ENCODE measurements around the gene AHCYL1.

The AHCYL1 gene

DNA sequence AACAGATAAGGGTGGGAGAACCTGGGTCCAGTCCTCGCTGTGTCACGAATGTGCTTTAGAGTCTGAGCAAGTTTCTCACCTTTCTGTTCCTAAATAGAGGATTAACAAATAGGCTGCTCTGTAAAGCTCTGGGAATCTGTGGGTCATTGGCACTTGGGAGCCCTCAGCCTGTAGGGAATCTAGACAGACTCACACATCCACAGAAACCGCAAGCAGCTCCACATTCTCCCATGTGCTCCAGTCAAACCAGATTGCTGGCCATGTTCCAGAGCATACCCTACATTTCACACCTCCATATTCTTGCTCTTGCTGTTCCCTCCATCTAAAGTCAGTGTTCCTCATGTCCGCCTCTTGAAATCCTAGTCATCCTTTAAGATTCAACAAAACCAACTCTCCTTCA, 7.8 kb upstream of the AHCYL1 start:
- no peak for DNase-seq (ENCODE audit: low read depth in 2 of 2)

DNA sequence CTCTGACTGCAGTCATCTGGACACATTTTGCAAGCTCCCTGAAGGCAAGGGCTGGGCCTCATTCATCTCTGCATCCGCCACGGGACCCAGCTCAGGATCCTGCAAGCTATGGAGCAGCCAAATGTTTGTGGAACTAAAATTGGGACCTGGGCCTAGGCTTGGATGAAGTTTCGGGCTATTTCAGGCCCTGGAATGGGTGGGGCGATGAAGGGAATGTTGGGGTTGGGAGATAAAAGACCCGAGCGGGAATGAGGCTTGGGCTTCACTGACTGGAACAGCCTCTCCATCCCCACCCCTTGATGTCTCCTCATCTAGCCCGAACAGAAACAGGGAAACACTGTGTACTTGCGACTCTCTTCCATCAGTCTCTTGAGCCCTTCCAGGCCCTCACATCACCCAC, 7.3 kb upstream of the AHCYL1 start:
- DNase-seq (ENCODE audit: low read depth in 2 of 2), result no peak

DNA sequence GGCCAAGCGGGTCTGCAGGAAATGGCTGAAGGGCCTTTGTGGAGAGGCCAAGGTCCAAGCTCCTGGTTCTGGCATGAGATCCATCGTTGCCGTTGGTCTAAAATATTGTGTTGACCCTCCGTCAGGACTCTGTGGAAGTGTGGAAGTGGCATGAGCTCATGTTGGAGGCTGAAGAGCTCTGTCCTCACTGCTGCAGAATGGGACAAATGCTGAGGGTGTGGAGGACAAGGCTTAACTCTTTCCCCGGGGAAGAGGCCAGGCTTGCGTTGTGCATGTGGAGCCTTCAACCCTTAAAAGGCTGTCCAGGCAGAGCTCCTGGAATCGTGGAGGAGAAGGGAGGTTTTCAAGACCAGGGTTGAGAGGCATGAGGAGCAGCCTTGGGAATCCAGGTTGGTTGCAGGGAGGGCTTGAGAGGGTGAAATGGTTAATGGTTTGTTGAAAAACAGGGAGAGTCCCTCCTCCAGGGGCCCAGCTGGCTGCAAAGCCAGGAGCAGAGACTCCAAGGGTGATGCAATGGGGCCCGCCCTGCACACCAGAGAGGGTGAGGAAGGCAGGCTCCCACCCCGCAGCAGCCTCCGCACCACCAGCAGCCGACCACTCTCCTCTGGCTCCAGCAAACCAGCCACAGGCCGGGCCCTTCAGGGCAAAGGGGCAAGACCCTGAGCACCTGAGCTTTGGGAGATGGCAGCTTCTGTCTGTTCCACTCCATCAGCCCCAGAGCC, 6.7 kb upstream of the AHCYL1 start:
- no peak for DNase-seq (ENCODE audit: low read depth in 2 of 2)

DNA sequence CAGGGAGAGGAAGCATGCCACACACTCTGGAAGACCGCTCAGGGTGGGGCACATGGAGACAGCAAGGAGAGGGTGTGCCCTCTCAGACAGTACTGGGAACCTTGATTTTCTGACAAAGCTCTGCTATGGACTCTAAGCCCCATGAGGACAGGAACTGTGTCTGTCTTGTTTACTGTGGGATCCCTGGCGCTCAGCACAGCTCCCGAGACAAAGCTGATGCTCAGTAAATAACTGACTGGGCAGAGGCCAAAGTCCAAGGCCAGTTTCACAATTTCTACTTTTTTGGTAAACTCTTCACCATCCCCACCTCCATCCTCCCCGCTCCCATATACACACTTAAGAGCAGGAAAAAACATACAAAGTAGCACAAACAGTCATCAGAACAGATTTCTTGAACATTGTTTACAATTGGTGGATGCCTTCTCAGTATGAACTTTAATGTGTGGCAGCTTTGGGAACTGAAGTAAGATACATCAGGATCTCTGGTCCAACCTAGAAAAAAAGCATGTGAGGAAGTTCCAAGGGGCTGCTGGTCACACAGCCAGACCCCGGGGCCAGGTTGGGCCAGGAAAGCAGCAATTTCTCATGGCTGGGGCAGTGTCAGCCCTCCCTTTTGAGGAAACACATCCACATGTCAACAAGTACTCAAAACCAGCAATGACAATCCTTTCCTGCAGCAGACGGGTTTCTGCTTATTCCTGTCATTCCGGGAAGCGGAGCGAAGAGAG, 5.6 kb upstream of the AHCYL1 start:
- no peak for DNase-seq (ENCODE audit: low read depth in 2 of 2)

DNA sequence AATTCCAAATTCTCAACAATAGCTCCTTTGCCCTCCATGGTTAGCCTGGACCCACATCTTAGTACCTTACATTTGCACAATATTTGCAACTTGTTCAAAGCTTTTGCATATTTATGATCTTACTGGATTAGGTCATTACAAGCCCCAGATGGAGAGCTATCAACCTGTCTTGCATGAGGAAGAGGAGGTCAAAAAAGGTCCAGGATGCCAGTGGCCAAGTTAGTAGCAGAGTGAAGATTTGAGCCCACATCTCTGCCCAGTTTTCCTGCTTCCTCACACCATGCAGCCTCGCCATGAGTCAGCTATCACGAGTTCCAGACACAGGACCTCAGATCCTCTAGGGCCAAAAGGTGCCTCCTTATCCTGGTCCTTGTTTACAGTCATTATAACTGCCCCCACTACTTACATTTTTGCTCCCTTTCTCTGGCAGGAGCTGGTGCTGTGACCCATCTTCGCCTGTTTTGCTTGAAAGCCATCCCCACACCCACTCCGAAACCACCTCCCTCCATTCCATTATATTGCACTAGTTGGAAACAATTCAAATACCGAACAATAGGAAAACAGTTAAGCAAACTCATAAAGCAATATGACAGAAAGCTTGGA, 5.0 kb upstream of the AHCYL1 start:
- DNase-seq (ENCODE audit: low read depth in 2 of 2), result no peak

DNA sequence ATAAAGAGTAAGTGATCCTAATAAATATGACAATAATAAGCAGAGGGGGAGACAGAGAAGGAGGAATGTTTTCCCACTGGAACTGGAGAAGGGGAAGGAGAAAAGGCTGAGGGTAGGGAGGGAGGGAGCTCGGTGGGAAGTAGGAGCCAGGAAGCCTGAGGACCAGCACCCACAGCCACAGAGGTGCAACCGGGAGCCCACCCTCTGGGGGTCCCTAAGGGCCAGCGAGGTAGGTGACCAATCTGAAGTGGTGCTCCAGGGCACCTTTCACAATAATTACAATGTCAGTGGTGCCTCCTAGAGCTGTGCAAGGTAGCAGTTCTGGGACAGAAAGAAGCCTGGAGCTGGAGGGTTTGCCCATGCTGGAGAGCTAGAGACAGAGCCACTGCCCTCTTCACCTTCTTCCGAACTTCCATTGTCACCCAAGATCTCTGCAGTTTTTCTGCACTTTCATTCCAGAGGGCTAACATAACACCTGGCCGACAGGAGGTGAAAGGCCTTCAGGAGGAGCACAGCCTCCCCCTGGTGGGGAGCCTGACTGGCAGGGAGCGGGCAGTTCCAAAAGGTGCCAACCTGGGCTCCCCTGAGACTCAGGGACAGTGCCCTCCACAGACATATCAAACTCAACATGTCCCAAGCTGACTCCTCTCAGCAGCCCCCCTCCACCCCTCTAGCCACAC, 4.1 kb upstream of the AHCYL1 start:
- DNase-seq (ENCODE audit: low read depth in 2 of 2), result no peak

DNA sequence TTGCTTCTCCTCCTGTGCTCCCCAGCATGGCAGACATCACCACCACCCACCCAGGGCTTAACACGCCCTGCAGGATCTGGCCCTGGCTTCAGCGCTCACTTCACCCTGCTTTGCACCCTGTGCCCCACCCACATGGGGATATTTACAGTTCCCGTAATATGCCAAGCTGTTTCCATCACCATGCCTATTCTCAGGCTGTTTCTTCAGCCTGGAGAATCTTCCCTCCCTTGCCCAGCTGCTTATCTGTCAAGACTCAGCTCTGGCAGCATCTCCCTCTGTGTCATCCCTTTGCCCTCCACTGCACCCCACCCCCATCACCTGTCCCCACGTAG, 3.6 kb upstream of the AHCYL1 start:
- DNase-seq (ENCODE audit: low read depth in 2 of 2), result no peak

DNA sequence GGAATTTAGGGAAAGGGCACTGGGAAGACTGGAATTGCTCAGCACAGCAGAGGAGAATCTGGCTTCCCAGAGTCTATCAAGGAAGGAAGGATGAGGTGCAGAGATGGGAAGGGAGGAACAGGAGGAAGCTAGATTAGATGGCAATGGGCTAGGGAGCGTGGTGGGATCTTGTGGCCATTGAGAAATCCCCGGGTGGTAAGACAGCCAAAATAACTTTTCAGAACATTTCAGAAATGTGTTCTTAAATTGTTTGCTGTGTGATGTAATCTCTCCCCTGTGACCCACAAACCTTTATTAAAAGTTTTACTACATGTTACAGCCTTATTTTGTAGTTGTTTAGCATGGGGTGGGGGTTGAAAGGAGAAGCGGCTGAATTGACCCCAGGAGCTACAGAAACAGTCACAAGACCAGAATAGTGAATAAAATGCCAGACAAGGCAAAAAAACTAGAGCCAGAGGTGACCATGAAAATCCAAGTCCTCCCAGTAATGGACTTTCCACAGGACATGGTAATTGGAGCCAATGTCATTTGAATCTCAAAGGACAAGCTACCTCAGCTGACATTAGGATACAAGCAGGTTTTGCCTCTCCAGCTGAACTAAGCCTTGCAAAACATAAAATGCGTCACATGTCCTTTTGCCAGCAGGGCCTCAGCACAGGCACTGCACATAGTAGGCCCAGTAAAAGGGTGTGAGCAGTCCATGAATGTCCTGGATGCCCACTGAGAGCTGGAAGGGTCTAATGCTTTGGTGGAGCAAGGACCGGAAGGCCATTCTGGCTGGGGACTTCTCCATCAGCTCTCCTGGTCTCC, 980 bp upstream of the AHCYL1 start:
- no peak for DNase-seq (ENCODE audit: low read depth in 2 of 2)

DNA sequence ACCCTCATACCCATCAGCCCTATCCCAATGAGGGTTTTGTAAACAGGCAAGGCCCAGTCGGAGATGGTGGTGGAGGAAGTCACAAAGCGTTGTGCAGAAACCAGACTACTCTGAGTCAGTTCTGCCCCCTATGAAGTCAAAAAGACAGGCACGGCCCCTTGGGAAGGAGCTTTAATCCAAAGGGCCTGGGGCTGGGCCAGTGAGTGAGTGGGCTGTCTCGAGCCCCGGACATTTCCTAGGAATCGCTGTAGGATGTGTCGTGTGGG, 442 bp upstream of the AHCYL1 start:
- DNase-seq (ENCODE audit: low read depth in 2 of 2), result no peak

DNA sequence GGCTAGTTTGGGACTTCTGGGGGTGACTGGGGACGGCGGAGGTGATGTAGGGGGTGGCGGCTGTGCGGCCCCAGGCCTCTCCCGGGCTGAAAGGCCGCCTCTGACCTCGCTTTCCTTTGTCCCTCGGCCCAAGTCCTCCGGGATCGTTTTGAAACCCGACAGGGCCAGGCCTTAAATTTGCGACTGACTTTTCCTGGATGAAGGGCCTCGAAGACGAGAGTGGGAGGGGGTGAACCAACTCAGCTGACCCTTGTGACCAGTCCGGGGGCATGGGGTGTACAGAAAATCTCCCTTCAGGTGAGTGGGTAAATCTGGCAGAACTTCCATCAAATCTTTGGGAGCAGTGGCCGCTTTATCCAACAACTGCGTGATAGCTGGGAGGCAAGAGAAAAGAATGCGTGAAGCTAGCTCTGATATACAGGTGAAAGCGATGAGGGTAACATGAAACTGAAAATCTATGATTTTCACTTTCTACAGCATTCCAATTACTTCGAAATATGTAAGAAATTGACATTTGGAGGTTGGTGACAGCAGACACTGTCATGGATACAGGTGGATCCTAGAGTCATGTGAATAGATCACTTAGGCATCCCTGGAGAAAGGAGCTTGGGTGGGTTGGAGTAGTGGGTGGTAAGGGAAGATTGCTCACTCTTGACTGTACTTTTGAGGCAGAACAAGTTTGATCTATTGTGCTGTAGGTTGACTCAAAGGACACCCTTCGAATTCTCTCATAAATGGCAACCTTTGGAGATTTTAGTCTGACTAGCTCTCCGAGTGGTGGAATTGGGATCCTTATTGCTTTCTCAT, 885 bp downstream of the AHCYL1 start:
- DNase-seq (ENCODE audit: low read depth in 2 of 2), result no peak

DNA sequence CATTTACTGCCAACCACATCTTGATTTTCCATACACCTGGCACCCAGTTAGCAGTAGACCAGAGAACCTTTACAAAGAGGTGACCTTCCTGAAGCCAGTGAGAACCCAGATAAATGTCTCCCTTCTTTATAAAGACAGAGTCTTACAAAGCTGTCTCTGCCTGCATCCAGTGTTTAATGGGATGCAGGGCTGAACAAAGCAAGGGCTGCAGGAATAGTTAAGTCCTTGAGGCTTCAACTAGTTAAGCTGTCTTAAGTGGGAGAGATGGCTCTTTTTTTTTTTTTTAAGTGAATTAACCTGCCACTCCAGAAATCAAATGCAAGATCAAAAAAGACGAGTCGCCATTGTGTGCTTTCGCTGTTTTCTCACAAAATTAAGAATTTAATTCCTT, 1.5 kb downstream of the AHCYL1 start:
- DNase-seq (ENCODE audit: low read depth in 2 of 2), result no peak

DNA sequence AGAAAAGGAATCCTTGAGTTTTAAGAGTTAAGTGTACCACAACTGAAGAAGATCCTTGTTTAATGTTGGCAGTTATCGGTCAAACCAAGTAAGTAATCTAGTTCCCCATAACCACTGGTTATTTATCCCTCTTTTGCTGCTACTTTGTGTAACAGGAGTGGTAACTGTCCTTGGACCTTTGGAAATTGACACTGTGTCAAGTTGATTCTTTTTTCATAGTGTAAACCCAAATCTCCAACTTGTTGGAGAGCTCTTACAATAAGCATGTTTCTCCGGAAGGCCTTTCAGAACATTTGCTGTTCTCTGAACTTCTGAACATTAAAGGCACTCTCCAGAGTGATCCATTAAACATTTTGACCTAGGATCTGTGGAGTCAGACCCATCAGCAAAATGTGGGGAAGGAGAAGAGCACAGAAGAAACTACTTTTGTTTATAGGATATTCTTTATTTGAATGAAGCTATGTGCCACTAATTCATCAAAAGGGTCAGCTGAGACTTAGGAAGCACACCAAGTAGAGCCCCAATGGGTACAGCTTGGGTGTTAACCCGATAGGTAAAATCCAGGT, 3.9 kb downstream of the AHCYL1 start:
- no peak for DNase-seq (ENCODE audit: low read depth in 2 of 2)

DNA sequence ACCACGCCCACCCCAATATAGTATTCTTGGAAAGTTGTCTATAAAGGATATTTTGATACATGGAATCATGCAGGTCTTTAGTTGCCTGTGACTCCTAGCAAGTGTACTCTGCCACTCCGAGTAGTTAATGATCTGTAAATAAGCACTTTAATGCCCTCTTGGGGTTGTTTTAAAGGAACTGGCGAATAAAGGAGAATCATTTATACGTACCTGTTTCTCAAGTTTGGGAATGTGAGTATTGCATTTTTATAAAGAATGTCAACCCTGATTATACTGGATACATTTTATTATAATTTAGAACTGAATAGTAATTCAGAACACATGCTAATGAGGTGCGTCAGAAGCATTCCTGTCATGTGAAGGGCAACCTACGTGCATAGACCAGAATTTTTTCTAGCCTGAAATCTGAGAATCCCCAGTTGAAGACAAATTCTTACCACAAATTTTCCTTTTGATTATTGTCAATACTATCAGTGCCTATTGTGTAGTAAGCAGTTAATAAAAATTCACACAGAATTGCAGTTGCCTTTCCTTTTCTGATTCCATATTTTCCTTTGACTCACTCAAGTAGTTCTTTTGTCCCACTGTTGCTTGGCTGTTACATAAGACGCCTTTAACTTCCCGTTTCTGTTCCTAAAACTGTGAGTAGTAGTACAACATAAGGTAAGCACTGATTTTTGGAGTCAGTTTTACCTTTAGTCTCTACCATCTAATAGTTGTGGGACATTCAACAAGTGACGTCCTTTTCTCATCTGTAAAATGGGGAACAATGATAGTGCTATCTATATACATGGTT, 5.1 kb downstream of the AHCYL1 start:
- DNase-seq (ENCODE audit: low read depth in 2 of 2), result no peak

DNA sequence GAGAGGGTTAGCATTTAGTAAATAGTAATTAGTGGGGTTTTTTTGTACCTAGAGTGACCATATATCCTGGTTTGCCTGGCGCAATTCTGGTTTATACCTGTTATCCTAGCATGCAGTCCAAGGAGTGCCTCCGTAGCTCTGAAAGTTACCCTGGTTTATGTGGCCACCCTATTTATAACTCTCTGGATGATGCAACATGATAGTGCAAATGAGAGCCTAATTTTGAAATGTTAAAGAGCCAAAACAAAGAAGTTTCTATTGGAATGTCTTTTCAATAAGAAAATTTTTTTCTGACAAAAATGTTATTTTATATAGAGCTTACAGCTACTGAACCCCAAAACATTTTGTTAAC, 5.7 kb downstream of the AHCYL1 start:
- DNase-seq (ENCODE audit: low read depth in 2 of 2), result no peak

DNA sequence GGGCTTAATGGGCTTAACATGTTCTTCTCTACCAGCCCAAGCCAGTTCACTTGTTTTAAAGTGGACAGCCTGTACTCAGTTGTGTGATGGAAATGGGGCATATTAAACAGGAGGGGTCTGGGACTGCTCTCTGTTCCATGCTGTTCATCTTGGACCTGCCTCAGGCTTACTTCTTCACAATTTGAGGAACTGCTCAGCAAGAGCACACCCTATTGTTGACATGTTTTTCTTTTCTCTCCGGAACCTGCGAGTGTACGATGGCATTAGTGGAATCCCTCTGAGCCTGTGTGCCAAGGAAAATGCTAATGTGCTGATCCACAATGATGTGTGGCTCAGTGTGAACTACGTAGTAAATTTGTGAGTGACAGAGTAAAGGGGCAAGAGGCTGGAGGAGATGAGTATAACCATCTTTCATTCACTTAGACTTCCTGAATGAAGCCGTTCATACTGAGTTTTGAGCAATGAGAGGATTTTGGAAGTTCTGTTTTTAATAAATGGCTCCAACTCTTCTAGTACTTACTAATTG, 6.9 kb downstream of the AHCYL1 start:
- DNase-seq (ENCODE audit: low read depth in 2 of 2), result no peak

DNA sequence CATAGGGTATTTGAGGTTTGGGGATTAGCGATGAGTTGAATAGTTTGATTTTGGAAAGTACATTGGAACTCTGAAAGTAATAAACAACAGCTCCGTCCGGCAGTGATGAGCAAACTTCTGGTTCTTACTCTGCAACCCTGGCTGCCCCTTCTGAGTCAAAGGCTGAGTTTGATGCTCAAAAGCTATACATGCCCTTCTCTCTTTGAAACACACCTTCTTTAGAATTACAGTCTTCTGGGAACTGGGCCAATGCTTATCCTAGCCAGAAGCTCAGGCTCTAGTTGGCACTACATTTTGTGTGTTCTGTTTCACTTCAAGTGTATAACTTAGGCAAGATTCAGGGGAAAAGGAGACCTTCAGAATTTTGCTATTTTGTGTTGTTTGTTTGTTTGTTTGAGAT, 9.3 kb downstream of the AHCYL1 start:
- DNase-seq (ENCODE audit: low read depth in 2 of 2), result no peak

DNA sequence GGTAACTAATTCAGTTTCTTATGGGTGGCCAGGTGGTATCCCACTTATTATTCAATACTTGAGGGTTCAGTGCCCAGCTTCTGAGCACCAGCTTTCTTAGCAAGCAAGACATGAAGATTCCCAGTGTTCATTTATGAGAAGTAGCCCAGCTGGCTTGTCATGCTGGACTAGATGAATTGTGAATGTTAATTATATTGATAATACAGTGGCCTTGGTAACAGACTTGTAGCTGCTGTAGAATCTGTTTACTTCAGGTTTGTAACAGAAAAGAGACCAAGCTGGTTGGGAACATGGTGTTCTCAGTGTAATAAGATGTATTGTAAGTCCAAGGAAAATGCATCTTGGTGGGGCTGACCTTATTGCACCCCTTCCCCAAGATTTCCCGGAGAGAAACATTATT, 10.1 kb downstream of the AHCYL1 start:
- no peak for DNase-seq (ENCODE audit: low read depth in 2 of 2)

DNA sequence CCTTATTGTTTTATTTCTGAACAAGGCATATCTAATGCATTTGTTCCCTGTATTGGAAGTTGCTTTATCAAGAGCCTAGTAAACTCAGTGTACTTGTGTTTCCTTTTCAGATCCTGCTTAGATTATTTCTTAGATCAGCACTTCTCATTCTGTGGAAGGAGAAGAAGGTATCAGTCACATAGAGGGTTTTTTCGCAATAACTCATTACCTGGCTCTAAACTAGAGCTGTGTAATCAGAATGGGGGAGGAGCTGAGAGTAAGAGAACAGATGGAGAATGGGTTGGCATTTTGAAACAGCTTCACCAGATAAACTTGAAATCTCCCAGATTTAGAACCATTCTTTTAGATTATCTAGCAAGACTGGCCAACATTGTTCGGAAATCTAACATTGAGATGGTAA, 11.0 kb downstream of the AHCYL1 start:
- DNase-seq (ENCODE audit: low read depth in 2 of 2), result no peak

DNA sequence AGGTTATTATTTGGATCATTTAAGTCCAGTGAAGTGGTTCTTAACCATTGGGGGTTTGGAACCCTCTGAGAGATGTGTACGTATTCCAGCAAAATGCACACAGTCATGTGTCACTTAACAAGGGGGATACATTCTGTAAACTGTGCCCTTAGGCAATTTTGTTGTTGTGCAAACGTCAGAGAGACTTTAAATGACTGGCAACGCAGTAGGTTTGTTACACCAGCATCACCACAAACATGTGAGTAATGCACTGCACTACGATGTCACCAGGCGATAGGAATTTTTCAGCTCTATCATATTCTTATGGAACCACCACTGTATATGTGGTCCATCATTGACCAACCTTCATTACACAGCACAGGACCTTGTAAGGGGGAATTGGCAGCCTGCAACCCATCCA, 11.9 kb downstream of the AHCYL1 start:
- no peak for DNase-seq (ENCODE audit: low read depth in 2 of 2)

DNA sequence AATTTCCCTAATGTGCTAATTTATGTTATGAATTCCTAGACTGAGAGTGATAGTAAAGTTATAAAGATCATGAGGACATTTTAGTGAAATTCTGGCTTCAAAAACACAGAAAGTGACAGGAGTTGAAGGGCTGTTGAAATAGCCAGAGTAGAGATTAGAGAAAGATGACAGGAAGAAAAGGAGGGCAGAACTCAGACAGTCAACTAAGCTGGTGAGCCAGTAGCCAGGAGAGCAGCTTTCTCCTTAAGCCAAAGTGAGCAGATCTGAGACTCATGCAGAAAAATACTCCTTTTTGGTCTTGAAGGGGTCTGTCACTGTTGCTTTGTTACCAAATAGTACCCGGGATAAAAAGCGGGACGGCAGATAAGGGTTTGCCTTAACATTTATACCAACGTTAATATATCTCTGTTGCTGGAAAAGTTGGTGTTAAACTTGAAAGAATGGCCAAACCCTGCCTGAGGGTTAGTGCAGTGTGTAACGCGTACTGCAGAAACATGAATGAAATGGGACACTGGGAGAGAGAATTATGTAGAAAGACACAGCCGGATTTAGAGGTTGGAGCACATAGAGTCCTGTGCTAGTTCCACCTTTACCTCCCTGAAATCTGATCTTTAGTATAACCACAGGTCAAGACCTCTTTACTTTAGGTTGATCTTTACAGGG, 12.8 kb downstream of the AHCYL1 start:
- DNase-seq (ENCODE audit: low read depth in 2 of 2), result no peak

Measured in stimulated activated CD8-positive, alpha-beta memory T cell treated with anti-CD3 and anti-CD28 coated beads, Interleukin-2, amount 100 ng/mL, for 1 hour (primary cell).